ENCODE measurements around the gene ABHD12.

GRCh38 chr20:25277941-25278521, 112.6 kb downstream of the ABHD12 start:
- no peak for TF ChIP-seq CTCF (IDR thresholded peaks at IDR 0.05; ENCODE audit: insufficient read depth, low read length)
- no peak for TF ChIP-seq POLR2AphosphoS5 (IDR thresholded peaks at IDR 0.05; ENCODE audit: low read depth)
